DMS79 (cell line): ENCODE measurements around the gene SPATC1L.
"Not testable (repeated sequence)": the region's sequence is repeated elsewhere in the genome, so short reads cannot be mapped to it uniquely, and the experiment has no call there.

Source experiments
- DNase-seq: peaks from one replicate; lab custom pipeline; 2025; lab: John Stamatoyannopoulos, UW

The SPATC1L gene

GRCh38 chr21:46150491-46151121 lies 33.7 kb downstream of the SPATC1L start:
- no peak for DNase-seq

GRCh38 chr21:46150073-46150472 lies 34.2 kb downstream of the SPATC1L start:
- DNase-seq = no peak

DNA sequence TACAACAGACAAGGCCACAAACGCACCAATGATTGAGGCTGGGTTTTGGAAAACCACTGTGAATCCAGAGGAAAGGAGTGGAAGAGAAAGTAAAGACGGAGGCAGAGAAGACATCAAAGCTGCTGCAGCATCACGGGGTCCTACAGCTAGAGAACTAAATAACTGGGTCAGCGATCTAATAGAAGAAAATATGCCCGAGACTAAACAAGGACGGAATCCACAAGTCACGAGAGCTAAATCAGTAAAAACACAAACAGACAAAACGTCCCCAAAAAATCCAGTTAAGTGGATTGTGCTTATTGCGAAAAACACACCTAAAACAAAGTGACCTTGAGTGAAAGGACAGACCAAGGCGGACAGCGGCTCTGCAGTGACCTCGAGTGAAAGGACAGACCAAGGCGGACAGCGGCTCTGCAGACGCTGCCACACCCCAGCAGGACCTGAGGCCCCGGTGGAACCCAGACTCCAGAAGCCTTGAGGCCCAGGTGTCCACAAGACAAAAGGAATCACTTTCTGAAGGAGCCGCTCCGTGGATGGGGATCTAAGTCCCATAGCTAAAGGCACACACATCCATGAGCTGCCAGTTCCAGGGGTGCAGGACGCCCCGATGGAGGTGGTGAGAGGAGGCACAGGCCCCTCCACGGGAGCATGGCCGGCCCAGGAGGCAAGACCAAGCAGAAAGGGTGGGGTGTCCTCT lies 34.9 kb downstream of the SPATC1L start:
- DNase-seq = no peak

GRCh38 chr21:46148106-46148505 lies 36.2 kb downstream of the SPATC1L start:
- DNase-seq = no peak

DNA sequence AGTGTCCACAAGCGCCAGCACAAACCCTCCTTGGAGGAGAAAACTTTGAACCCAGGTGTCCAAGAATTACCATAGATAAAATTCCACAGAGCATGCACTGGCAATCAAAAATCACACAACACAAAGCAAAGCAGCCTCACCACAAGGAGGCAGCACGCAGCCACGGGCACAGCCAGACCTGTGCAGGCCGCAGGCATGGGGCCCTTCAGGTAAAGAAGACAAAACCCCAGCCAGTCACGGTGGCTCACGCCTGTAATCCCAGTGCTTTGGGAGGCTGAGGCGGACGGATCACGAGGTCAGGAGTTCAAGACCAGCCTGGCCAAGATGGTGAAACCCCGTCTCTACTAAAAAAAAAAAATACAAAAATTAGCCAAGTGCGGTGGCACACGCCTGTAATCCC lies 36.8 kb downstream of the SPATC1L start:
- DNase-seq = peak; percentile 17

DNA sequence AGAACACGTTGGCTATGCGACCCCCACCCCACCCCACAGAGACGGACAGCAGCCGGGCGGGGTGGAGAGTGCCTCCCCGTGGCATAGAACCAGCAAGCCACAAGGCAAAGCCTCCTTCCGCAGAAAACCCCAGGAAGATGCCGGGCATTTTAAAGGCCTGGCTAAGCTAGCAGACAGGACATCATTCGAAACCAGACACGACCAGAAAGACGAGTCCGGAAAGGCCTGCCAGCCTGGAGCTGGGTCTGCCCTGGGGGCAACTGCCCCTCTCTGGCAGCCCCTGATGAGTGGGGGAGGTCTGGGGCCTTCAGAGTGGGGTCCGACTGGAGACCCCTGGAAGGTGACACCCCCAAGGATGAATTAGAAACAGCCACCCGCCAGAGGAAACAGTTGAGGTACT lies 37.4 kb downstream of the SPATC1L start:
- DNase-seq = no peak

- DNase-seq = no peak
Measured at GRCh38 chr21:46145840-46146691, 38.2 kb downstream of the SPATC1L start.

DNA sequence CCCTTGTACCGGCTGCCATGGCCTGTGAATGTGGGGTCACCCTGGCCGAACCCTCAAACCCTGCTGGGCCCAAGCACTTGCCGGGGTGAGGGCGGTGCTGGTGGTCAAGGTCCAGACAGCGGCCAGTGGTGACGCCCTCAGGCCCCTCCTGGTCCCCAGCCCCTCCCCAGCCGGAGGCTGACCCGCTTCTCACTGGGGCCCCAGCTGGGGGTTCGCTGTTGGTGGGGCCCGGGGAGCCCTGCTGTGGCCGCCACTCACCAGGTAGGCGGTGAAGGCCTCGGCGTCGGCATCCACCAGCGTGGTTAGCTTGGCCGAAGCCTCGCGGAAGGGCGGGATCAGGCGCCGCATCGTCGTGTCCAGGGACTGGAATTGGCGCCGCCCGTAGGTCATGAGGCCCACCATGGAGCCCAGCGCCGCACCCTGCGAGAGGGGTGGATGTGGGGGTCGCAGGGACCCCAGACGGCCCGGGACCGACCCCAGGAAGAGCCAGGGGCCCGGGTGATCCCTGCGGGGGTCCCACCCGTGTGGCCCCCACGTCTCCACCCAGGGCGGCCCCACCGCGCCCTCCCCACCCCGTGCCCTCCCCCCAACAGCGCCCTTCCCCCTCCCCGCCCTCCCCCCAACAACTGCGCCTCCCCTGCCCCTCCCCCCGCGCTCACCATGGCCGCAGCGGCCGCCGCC lies 39.0 kb downstream of the SPATC1L start:
- DNase-seq = no peak

GRCh38 chr21:46144464-46145070 lies 39.7 kb downstream of the SPATC1L start:
- no peak for DNase-seq

DNA sequence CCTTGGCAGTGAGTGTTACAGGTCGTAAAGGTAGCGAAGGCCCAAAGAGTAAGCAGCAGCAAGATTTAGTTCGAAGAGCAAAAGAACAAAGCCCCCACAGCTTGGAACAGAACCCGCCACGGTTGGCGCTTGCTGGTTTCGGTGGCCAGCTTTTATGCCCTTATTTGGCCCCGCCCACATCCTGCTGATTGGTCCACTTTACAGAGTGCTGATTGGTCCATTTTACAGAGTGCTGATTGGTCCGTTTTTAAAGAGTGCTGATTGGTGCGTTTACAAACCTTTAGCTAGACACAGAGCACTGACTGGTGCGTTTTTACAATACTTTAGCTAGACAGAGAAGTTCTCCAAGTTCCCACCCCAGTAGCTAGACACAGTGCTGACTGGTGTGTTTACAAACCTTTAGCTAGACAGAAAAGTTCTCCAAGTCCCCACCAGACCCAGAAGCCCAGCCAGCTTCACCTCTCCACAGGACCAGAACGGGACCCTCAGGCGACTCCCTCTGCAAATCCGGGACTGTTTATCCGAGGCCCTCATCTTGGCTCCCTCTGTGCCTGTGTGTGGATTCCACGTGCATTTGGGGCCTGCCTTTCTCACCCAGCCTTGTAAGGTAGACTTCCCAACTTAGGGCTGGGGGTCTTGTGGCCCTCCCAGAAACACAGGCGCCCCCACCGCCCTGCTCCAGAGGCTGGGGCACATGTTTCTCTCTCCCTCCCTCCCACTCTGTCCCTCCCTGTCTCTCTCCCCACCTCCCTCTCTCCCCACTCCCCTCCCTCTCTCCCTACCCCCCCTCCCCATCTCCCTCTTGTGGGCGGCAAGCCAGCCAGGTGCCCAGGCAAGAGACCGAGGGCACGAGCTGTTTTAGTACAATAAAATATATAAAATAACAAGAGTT lies 41.4 kb downstream of the SPATC1L start:
- no peak for DNase-seq

DNA sequence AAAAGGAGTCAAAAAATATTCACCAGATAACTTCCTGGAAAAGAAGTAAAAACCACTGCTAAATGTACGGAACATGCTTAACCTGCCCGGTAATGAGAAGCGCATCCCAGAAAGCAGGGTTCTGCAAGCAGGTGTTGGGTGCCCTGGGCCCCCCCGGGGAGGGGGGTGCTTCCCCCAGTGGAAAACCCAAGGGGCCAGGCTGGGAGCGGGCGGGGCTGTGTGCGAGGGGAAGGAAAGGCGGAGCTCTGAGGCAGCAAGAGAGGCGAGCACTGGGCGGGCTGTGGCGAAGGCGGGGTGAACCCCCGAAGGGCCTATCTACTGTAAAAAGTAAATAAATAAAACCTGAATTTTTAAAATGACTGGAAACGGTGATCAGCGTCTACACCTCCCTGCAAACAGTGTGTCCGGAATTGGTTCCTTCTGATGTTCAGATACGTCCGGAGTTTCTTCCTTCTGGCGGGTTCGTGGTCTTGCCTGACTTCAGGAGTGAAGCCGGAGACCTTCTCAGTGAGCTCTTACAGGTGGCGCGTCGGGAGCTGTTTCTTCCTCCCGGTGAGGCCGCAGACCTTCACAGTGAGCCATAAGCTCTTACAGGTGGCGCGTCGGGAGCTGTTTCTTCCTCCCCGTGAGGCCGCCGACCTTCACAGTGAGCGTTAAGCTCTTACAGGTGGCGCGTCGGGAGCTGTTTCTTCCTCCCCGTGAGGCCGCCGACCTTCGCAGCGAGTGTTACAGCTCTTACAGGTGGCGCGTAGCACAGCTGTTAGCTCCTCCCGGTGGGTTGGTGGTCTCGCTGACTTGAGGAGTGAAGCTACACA lies 42.3 kb downstream of the SPATC1L start:
- no peak for DNase-seq

DNA sequence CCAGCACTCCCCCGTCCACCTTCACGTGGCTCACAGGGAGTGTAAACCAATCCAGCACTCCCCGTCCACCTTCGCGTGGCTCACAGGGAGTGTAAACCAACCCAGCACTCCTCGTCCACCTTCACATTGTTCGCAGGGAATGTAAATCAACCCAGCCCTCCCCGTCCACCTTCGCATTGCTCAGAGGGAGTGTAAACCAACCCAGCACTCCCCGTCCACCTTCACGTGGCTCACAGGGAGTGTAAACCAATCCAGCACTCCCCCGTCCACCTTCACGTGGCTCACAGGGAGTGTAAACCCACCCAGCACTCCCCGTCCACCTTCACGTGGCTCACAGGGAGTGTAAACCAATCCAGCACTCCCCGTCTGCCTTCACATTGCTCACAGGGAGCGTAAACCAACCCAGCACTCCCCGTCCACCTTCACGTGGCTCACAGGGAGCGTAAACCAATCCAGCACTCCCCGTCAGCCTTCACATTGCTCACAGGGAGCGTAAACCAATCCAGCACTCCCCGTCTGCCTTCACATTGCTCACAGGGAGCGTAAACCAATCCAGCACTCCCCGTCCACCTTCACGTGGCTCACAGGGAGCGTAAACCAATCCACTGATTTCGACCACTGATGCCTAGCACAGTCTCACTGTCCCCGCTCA lies 43.8 kb downstream of the SPATC1L start:
- not testable (repeated sequence) for DNase-seq

GRCh38 chr21:46139686-46140085 lies 44.6 kb downstream of the SPATC1L start:
- DNase-seq = no peak

- DNase-seq = no peak
Measured at GRCh38 chr21:46138383-46138970, 45.8 kb downstream of the SPATC1L start.

- DNase-seq = no peak
Measured at GRCh38 chr21:46137908-46138307, 46.4 kb downstream of the SPATC1L start.

GRCh38 chr21:46136739-46137349 lies 47.4 kb downstream of the SPATC1L start:
- DNase-seq = no peak

- DNase-seq = no peak
Measured at GRCh38 chr21:46135782-46136395, 48.4 kb downstream of the SPATC1L start.
